NCI-H128 (cell line): Measurements from ENCODE around the gene RAB27A.

Experiments used
- DNase-seq: peaks from one replicate; lab custom pipeline; 2025; ENCODE audit not compliant: unreplicated experiment; lab: John Stamatoyannopoulos, UW

The RAB27A gene

GRCh38 chr15:55230051-55230670, 59.5 kb downstream of the RAB27A start:
- no peak for DNase-seq

GRCh38 chr15:55226127-55226526, 63.5 kb downstream of the RAB27A start:
- DNase-seq, result no peak

- DNase-seq, result no peak
Observed at GRCh38 chr15:55224892-55225291, 64.7 kb downstream of the RAB27A start.

GRCh38 chr15:55222588-55222987, 67.0 kb downstream of the RAB27A start:
- no peak for DNase-seq

- no peak for DNase-seq
Observed at GRCh38 chr15:55221090-55222011, 68.3 kb downstream of the RAB27A start.

GRCh38 chr15:55220606-55221005, 69.0 kb downstream of the RAB27A start:
- DNase-seq, result no peak

- DNase-seq, result no peak
Observed at GRCh38 chr15:55218056-55218455, 71.6 kb downstream of the RAB27A start.

- DNase-seq, result no peak
Observed at GRCh38 chr15:55204464-55204863, 85.1 kb downstream of the RAB27A start.

- no peak for DNase-seq
Observed at GRCh38 chr15:55202206-55202605, 87.4 kb downstream of the RAB27A start.

GRCh38 chr15:55198706-55199105, 90.9 kb downstream of the RAB27A start:
- DNase-seq, result no peak

GRCh38 chr15:55197719-55198118, 91.9 kb downstream of the RAB27A start:
- no peak for DNase-seq

- DNase-seq, result no peak
Observed at GRCh38 chr15:55197362-55197705, 92.3 kb downstream of the RAB27A start.

GRCh38 chr15:55196458-55197361, 92.9 kb downstream of the RAB27A start, which contains the start of gene RSL24D1:
TSS of gene RSL24D1 (minus strand) at chr15:55196941. CDS start at chr15:55196890, 51 bp downstream.
- peak; percentile 74 for DNase-seq

GRCh38 chr15:55195996-55196395, 93.6 kb downstream of the RAB27A start:
- no peak for DNase-seq

GRCh38 chr15:55194256-55194655, 95.4 kb downstream of the RAB27A start:
- DNase-seq, result no peak

GRCh38 chr15:55186331-55186730, 103.3 kb downstream of the RAB27A start:
- no peak for DNase-seq

GRCh38 chr15:55183679-55184078, 105.9 kb downstream of the RAB27A start:
- no peak for DNase-seq

- DNase-seq, result no peak
Observed at GRCh38 chr15:55179141-55179540, 110.5 kb downstream of the RAB27A start.

- no peak for DNase-seq
Observed at GRCh38 chr15:55170361-55170760, 119.3 kb downstream of the RAB27A start.

GRCh38 chr15:55168350-55168974, 121.2 kb downstream of the RAB27A start:
- no peak for DNase-seq

GRCh38 chr15:55164284-55164683, 125.3 kb downstream of the RAB27A start:
- no peak for DNase-seq
